Measurements from ENCODE around the gene RGS18. TPM values are rescaled to one million over a fixed set of nuclear protein-coding genes. Genes with fewer than 3 reads are reported as not detected.
"Not testable (repeated sequence)": the region's sequence is repeated elsewhere in the genome, so short reads cannot be mapped to it uniquely, and the experiment has no call there.

RGS18 gene
- total RNA-seq, 1 experiment from 2014 or later: 0.13 TPM

DNA sequence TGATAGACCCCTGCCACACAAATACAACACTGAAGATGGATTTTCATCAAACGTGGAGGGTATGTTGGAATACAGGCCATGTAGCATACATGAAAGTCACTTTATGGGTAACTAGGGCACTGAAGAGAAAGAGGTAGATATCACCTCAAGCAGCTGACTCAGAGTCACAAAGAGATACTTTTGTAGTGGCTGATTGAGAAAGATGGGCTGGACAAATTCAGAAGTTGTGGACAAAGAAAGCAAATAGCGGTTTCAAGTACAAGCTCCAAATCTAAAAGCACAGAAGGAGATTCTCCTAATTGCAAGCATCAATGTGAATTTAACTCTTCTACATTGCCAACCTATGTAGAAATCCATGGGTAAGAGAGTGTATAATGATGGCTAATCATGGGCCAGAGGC lies 35.0 kb upstream of the RGS18 start:
- Histone ChIP-seq H3K27me3 (replicated peaks; ENCODE audit: insufficient read depth, low read depth, low read length, poor library complexity) (no peaks in the 10 kb centered on the region), H3K9me3 (ENCODE audit: low read depth, low read length, poor library complexity, severe bottlenecking) (no peaks in the 10 kb centered on the region), H3K27ac (ENCODE audit: low read depth, low read length, poor library complexity, severe bottlenecking) (no peak overlapping the region), H3K4me3 (ENCODE audit: low read depth, low read length, poor library complexity, severe bottlenecking) (no peak overlapping the region), H3K36me3 (ENCODE audit: insufficient read depth, low read length, poor library complexity, severe bottlenecking) (no peaks in the 10 kb centered on the region), H3K4me1 (ENCODE audit: insufficient read depth, low read length, poor library complexity, severe bottlenecking) (peaks cover 12% of the 10 kb centered on the region)
- ChIA-PET CTCF (no interaction called here), POLR2A (ENCODE audit: low non-redundant PET) (no interaction called here)
- no peak for DNase-seq (ENCODE audit: low spot score)
- BruUV-seq (replicated peaks): no TSS peak
- TF ChIP-seq, protein P1, sequence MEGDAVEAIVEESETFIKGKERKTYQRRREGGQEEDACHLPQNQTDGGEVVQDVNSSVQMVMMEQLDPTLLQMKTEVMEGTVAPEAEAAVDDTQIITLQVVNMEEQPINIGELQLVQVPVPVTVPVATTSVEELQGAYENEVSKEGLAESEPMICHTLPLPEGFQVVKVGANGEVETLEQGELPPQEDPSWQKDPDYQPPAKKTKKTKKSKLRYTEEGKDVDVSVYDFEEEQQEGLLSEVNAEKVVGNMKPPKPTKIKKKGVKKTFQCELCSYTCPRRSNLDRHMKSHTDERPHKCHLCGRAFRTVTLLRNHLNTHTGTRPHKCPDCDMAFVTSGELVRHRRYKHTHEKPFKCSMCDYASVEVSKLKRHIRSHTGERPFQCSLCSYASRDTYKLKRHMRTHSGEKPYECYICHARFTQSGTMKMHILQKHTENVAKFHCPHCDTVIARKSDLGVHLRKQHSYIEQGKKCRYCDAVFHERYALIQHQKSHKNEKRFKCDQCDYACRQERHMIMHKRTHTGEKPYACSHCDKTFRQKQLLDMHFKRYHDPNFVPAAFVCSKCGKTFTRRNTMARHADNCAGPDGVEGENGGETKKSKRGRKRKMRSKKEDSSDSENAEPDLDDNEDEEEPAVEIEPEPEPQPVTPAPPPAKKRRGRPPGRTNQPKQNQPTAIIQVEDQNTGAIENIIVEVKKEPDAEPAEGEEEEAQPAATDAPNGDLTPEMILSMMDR (conservative IDR thresholded peaks at IDR 0.05; ENCODE audit: low read depth, low read length): no peak
- TF ChIP-seq EZH2 (IDR thresholded peaks at IDR 0.05; ENCODE audit: borderline replicate concordance, low read depth, low read length, poor library complexity, severe bottlenecking): no peak
- intact Hi-C loops (cut with micrococcal nuclease; ENCODE audit: unreplicated experiment): no loop called here

DNA sequence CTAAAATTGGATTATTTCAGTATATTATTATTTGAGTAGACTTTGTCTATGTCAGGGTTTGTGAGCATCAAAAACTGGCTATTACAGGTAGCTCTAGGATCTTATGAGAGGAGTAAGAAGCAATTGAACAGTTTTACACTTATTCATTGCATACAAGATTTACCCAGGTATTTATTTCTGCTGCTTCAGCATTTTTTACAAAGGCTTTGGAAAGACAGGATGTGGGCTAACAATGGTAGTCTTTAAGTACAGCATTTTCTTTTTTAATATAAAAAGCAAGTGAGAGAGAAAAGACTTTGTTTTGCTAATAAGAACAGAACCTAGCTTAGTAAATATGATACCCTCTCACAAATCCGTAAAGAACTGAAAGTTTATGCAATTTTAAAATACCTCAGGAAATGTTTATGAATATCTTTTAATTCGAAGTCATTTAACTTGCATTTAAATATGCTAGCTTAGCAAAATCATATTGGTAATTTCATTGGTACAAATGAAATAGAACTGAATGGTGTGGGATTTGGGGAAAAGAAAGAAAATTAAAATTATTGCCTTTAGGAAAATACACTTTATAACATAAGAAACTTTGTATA lies 32.1 kb upstream of the RGS18 start:
- no TSS peak for BruUV-seq (replicated peaks)
- Histone ChIP-seq H3K9me3 (ENCODE audit: low read depth, low read length, poor library complexity, severe bottlenecking) (no peaks in the 10 kb centered on the region), H3K27ac (ENCODE audit: low read depth, low read length, poor library complexity, severe bottlenecking) (peak overlapping the region; percentile 2), H3K36me3 (ENCODE audit: insufficient read depth, low read length, poor library complexity, severe bottlenecking) (no peaks in the 10 kb centered on the region), H3K4me3 (ENCODE audit: low read depth, low read length, poor library complexity, severe bottlenecking) (no peak overlapping the region), H3K4me1 (ENCODE audit: insufficient read depth, low read length, poor library complexity, severe bottlenecking) (peaks cover 12% of the 10 kb centered on the region), H3K27me3 (replicated peaks; ENCODE audit: insufficient read depth, low read depth, low read length, poor library complexity) (no peaks in the 10 kb centered on the region)
- TF ChIP-seq EZH2 (IDR thresholded peaks at IDR 0.05; ENCODE audit: borderline replicate concordance, low read depth, low read length, poor library complexity, severe bottlenecking): no peak
- TF ChIP-seq, protein P1 (conservative IDR thresholded peaks at IDR 0.05; ENCODE audit: low read depth, low read length): no peak
- ChIA-PET POLR2A (ENCODE audit: low non-redundant PET) (no interaction called here), CTCF (no interaction called here)
- no peak for DNase-seq (ENCODE audit: low spot score)
- intact Hi-C loops (cut with micrococcal nuclease; ENCODE audit: unreplicated experiment): no loop called here

DNA sequence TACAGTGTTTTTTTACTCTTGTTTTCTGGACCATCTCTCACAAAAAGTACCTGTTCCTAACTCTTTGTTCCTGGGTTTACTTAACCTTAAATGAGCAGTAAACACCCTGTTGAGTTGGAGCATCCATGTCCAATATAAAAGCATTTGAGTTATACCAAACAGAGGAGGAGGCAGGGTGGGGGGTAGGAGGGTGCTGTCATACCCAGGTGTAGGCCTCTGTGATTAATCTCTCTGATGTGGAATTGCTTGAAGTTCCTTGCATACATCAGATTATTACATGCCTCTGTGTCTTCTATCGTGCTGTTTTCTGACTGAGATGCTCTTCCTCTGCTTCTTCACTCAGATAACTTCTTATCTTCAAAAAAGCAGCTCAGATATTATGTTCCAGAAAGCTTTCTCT lies 28.1 kb upstream of the RGS18 start:
- Histone ChIP-seq H3K27me3 (replicated peaks; ENCODE audit: insufficient read depth, low read depth, low read length, poor library complexity) (no peaks in the 10 kb centered on the region), H3K36me3 (ENCODE audit: insufficient read depth, low read length, poor library complexity, severe bottlenecking) (peaks cover 5% of the 10 kb centered on the region), H3K9me3 (ENCODE audit: low read depth, low read length, poor library complexity, severe bottlenecking) (no peaks in the 10 kb centered on the region), H3K4me1 (ENCODE audit: insufficient read depth, low read length, poor library complexity, severe bottlenecking) (peaks cover 34% of the 10 kb centered on the region), H3K27ac (ENCODE audit: low read depth, low read length, poor library complexity, severe bottlenecking) (no peak overlapping the region), H3K4me3 (ENCODE audit: low read depth, low read length, poor library complexity, severe bottlenecking) (no peak overlapping the region)
- no TSS peak for BruUV-seq (replicated peaks)
- no peak for TF ChIP-seq EZH2 (IDR thresholded peaks at IDR 0.05; ENCODE audit: borderline replicate concordance, low read depth, low read length, poor library complexity, severe bottlenecking)
- TF ChIP-seq, protein P1 (conservative IDR thresholded peaks at IDR 0.05; ENCODE audit: low read depth, low read length): no peak
- POLR2A ChIA-PET (ENCODE audit: low non-redundant PET): no interaction called here
- CTCF ChIA-PET: no interaction called here
- DNase-seq (ENCODE audit: low spot score): no peak
- intact Hi-C loops (cut with micrococcal nuclease; ENCODE audit: unreplicated experiment): loop anchor here (5.0 kb wide), 1 partner anchor 97 kb away; no protein-coding TSS in a partner anchor

DNA sequence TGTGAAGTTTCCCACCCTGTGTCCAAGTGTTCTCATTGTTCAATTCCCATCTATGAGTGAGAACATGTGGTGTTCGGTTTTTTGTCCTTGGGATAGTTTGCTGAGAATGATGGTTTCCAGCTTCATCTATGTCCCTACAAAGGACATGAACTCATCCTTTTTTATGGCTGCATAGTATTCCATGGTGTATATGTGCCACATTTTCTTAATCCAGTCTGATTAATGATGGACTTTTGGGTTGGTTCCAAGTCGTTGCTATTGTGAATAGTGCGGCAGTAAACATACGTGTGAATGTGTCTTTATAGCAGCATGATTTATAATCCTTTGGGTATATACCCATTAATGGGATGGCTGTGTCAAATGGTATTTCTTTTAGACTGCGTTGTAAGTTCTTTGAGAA lies 27.4 kb upstream of the RGS18 start:
- peak overlapping the region; percentile 77 for H3K27ac ChIP-seq (ENCODE audit: low read depth, low read length, poor library complexity, severe bottlenecking)
- H3K9me3 ChIP-seq (ENCODE audit: low read depth, low read length, poor library complexity, severe bottlenecking); POLR2A ChIA-PET (ENCODE audit: low non-redundant PET); DNase-seq (ENCODE audit: low spot score); H3K4me3 ChIP-seq (ENCODE audit: low read depth, low read length, poor library complexity, severe bottlenecking); CTCF ChIA-PET; H3K27me3 ChIP-seq (replicated peaks; ENCODE audit: insufficient read depth, low read depth, low read length, poor library complexity); H3K36me3 ChIP-seq (ENCODE audit: insufficient read depth, low read length, poor library complexity, severe bottlenecking); BruUV-seq (replicated peaks): not testable (repeated sequence)
- peaks cover 32% of the 10 kb centered on the region for H3K4me1 ChIP-seq (ENCODE audit: insufficient read depth, low read length, poor library complexity, severe bottlenecking)
- intact Hi-C loops (cut with micrococcal nuclease; ENCODE audit: unreplicated experiment): loop anchor here (5.0 kb wide), 1 partner anchor 96 kb away; no protein-coding TSS in a partner anchor
